ENCODE measurements around the gene PTPRK.

The PTPRK gene

DNA sequence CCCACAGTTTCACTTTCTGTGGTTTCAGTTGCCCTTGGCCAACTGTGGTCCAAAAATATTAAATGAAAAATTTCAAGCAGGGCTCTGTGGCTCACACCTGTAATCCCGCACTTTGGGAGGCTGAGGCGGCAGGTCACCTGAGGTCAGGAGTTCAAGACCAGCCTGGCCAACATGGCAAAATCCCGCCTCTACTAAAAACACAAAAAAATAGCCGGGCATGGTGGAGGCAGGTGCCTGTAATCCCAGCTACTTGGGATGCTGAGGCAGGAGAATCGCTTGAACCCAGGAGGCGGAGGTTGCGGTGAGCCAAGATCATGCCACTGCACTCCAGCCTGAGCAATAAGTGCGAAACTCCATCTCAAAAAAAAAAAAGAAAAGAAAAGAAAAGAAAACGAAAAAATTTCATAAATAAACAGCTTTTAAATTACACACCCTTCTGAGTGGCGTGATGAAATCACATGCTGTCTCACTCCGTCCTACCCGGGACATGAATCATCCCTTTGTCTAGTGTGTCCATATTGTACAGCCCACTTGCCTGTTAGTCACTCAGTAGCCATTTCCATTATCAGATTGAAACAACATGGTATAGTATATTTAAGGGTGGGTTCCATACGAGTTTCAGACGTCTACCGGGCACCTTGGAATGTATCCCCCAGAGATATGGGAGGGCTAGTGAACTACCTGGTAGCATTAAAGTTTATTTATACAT is 11.7 kb downstream of the PTPRK start:
- no peaks in the 10 kb centered on the region for H3K36me3 ChIP-seq (ENCODE audit: insufficient read depth, low read length)
- H3K9me3 ChIP-seq (ENCODE audit: control insufficient read depth, insufficient read depth, low read length) = no peaks in the 10 kb centered on the region
- H3K4me1 ChIP-seq (ENCODE audit: insufficient read depth, low read length) = peaks cover 10% of the 10 kb centered on the region; the same call in 1 of the 2 replicates
- no peak overlapping the region for H3K9ac ChIP-seq (ENCODE audit: low read depth, low read length)

DNA sequence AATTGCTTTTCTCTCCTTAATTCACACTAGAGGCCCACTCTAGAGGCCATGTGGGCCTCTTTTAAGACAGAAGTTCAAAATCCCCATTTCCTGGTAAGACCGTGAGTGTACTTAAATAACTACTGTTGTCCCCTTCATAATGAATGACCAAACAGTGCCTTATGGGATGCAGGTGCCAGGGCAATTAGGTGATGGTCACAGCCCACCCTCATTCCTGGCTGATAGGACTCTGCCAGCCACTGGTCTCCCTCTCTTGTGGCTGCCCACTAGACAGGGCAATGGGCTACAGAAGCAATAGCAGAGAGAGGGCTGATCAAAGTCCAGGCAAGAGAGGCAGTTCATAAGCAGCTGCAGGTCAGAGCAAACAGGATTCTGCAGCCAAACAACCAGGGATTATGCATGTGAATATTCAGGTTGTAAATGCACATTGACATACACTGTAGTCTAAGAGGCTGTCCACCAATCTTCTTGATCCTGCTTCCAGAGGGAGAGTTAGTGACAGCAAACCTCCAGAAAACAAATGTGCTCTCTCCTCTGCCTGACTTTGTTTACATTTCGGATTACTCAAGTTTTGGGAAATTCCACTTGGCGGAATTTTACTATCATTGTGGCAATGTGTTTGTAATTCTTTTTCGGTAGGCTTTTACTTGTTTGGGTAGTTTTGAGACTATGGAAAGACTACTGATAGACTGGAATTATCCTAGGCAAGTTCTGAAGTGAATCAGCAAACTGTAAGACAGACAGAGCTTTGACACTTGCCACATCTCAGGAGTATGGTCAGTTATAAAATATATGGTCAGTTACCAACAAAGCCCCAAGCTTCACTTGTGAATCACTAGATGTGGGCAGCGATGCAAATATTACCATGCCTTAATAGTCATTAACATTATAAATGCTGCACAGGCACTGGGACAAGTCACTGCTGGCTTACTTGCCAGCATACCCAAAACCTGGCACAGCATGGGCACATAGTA is 12.8 kb downstream of the PTPRK start:
- H3K9ac ChIP-seq (ENCODE audit: low read depth, low read length) = no peak overlapping the region
- H3K36me3 ChIP-seq (ENCODE audit: insufficient read depth, low read length) = no peaks in the 10 kb centered on the region
- peaks cover 10% of the 10 kb centered on the region; the same call in 1 of the 2 replicates for H3K4me1 ChIP-seq (ENCODE audit: insufficient read depth, low read length)

GRCh38 chr6:128505603-128506002 is 14.8 kb downstream of the PTPRK start:
- Histone ChIP-seq H3K36me3 (ENCODE audit: insufficient read depth, low read length) (no peaks in the 10 kb centered on the region), H3K9ac (ENCODE audit: low read depth, low read length) (no peak overlapping the region), H3K4me1 (ENCODE audit: insufficient read depth, low read length) (peaks cover 10% of the 10 kb centered on the region; the same call in 1 of the 2 replicates), H3K9me3 (ENCODE audit: control insufficient read depth, insufficient read depth, low read length) (no peaks in the 10 kb centered on the region)

More for the DNA sequence above, 12.8 kb downstream of the PTPRK start:
- no peaks in the 10 kb centered on the region for H3K9me3 ChIP-seq (ENCODE audit: control insufficient read depth, insufficient read depth, low read length)

GRCh38 chr6:128504003-128504654 is 16.3 kb downstream of the PTPRK start:
- Histone ChIP-seq H3K36me3 (ENCODE audit: insufficient read depth, low read length) (no peaks in the 10 kb centered on the region), H3K9ac (ENCODE audit: low read depth, low read length) (no peak overlapping the region), H3K9me3 (ENCODE audit: control insufficient read depth, insufficient read depth, low read length) (no peaks in the 10 kb centered on the region), H3K4me1 (ENCODE audit: insufficient read depth, low read length) (peaks cover 19% of the 10 kb centered on the region; the same call in 1 of the 2 replicates)

DNA sequence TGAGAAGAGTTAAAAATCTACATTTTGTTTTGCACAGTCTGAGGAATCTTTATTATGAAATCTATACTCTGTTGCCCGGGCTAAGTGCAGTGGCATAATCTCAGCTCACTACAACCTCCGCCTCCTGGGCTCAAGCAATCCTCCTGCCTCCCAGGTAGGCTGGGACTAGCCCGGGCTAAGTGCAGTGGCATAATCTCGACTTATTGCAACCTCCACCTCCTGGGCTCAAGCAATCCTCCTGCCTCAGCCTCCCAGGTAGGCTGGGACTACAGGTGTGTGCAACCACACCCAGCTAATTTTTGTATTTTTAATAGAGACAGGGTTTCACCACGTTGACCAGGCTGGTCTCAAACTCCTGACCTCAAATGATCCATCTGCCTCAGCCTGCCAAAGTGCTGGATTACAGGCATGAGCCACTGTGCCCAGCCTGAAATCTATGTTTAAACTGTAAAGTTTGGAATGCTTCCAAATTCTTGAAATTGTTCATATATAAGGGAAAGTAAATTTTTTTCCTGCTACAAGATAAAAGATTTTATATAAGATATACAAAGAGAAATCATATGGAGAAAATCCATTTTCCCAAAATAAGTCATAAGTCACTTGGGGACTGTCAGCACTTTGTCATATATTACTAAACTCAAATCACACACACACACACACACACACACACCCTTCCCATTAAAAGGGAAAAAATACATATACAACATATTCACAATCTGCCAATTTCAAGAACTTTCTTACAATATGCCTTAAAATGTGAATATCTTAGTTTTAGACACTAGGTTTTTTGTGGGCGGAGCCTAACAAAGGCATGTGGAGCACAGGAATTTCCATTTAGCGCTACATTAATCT is 19.4 kb downstream of the PTPRK start:
- no peak overlapping the region for H3K9ac ChIP-seq (ENCODE audit: low read depth, low read length)
- H3K9me3 ChIP-seq (ENCODE audit: control insufficient read depth, insufficient read depth, low read length) = no peaks in the 10 kb centered on the region
- peaks cover 22% of the 10 kb centered on the region for H3K4me1 ChIP-seq (ENCODE audit: insufficient read depth, low read length)
- H3K36me3 ChIP-seq (ENCODE audit: insufficient read depth, low read length) = no peaks in the 10 kb centered on the region

- Histone ChIP-seq H3K9ac (ENCODE audit: low read depth, low read length) (no peak overlapping the region), H3K4me1 (ENCODE audit: insufficient read depth, low read length) (peaks cover 24% of the 10 kb centered on the region), H3K36me3 (ENCODE audit: insufficient read depth, low read length) (no peaks in the 10 kb centered on the region; the same call in 1 of the 2 replicates)
Measured at GRCh38 chr6:128500014-128500413, 20.4 kb downstream of the PTPRK start.

GRCh38 chr6:128499079-128499731 is 21.2 kb downstream of the PTPRK start:
- Histone ChIP-seq H3K9me3 (ENCODE audit: control insufficient read depth, insufficient read depth, low read length) (no peaks in the 10 kb centered on the region), H3K4me1 (ENCODE audit: insufficient read depth, low read length) (peaks cover 28% of the 10 kb centered on the region), H3K36me3 (ENCODE audit: insufficient read depth, low read length) (no peaks in the 10 kb centered on the region; the same call in 1 of the 2 replicates), H3K9ac (ENCODE audit: low read depth, low read length) (no peak overlapping the region)

More at GRCh38 chr6:128500014-128500413, 20.4 kb downstream of the PTPRK start:
- no peaks in the 10 kb centered on the region for H3K9me3 ChIP-seq (ENCODE audit: control insufficient read depth, insufficient read depth, low read length)

- Histone ChIP-seq H3K4me1 (ENCODE audit: insufficient read depth, low read length) (peaks cover 28% of the 10 kb centered on the region), H3K9me3 (ENCODE audit: control insufficient read depth, insufficient read depth, low read length) (no peaks in the 10 kb centered on the region), H3K36me3 (ENCODE audit: insufficient read depth, low read length) (no peaks in the 10 kb centered on the region; the same call in 1 of the 2 replicates), H3K9ac (ENCODE audit: low read depth, low read length) (no peak overlapping the region)
Measured at GRCh38 chr6:128498234-128498633, 22.2 kb downstream of the PTPRK start.

GRCh38 chr6:128495536-128496333 is 24.7 kb downstream of the PTPRK start:
- peaks cover 40% of the 10 kb centered on the region for H3K4me1 ChIP-seq (ENCODE audit: insufficient read depth, low read length)
- no peaks in the 10 kb centered on the region for H3K9me3 ChIP-seq (ENCODE audit: control insufficient read depth, insufficient read depth, low read length)
- no peaks in the 10 kb centered on the region; the same call in 1 of the 2 replicates for H3K36me3 ChIP-seq (ENCODE audit: insufficient read depth, low read length)
- H3K9ac ChIP-seq (ENCODE audit: low read depth, low read length) = no peak overlapping the region

GRCh38 chr6:128494440-128494839 is 26.0 kb downstream of the PTPRK start:
- peaks cover 33% of the 10 kb centered on the region for H3K4me1 ChIP-seq (ENCODE audit: insufficient read depth, low read length)

DNA sequence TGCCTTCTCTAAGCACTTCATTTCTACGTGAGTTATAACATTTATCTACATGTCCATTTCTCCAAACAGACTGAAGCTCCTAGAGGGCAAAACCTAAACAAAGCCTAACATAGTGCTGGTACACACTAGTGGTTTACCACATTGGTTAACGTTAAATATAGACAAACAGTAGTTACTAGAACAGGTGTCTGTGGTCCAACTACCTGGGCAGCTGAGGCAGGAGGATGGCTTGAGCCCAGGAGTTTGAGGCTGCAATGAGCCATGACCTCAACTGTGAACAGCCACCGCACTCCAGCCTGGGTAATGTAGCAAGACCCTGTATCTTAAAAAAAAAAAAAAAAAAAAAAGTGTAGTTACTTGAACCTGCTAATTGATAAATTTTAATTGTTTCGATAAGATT is 26.5 kb downstream of the PTPRK start:
- H3K4me1 ChIP-seq (ENCODE audit: insufficient read depth, low read length) = peaks cover 30% of the 10 kb centered on the region
- no peak overlapping the region for H3K9ac ChIP-seq (ENCODE audit: low read depth, low read length)
- no peaks in the 10 kb centered on the region for H3K9me3 ChIP-seq (ENCODE audit: control insufficient read depth, insufficient read depth, low read length)
- H3K36me3 ChIP-seq (ENCODE audit: insufficient read depth, low read length) = no peaks in the 10 kb centered on the region; the same call in 1 of the 2 replicates

More at GRCh38 chr6:128494440-128494839, 26.0 kb downstream of the PTPRK start:
- H3K36me3 ChIP-seq (ENCODE audit: insufficient read depth, low read length) = no peaks in the 10 kb centered on the region; the same call in 1 of the 2 replicates
- no peaks in the 10 kb centered on the region for H3K9me3 ChIP-seq (ENCODE audit: control insufficient read depth, insufficient read depth, low read length)
- no peak overlapping the region for H3K9ac ChIP-seq (ENCODE audit: low read depth, low read length)

- Histone ChIP-seq H3K36me3 (ENCODE audit: insufficient read depth, low read length) (no peaks in the 10 kb centered on the region; the same call in 1 of the 2 replicates), H3K9ac (ENCODE audit: low read depth, low read length) (no peak overlapping the region), H3K4me1 (ENCODE audit: insufficient read depth, low read length) (peaks cover 24% of the 10 kb centered on the region), H3K9me3 (ENCODE audit: control insufficient read depth, insufficient read depth, low read length) (no peaks in the 10 kb centered on the region)
Measured at GRCh38 chr6:128492386-128492785, 28.0 kb downstream of the PTPRK start.
